ENCODE results near the gene MRPS18A.
"Not testable (repeated sequence)": the region's sequence is repeated elsewhere in the genome, so short reads cannot be mapped to it uniquely, and the experiment has no call there.

MRPS18A gene

GRCh38 chr6:43669050-43669921 lies 18.3 kb downstream of the MRPS18A start:
- DNase-seq = no peak

- DNase-seq = peak; percentile 21
These were observed 19.2 kb downstream of the MRPS18A start for GRCh38 chr6:43668151-43669028.

DNA sequence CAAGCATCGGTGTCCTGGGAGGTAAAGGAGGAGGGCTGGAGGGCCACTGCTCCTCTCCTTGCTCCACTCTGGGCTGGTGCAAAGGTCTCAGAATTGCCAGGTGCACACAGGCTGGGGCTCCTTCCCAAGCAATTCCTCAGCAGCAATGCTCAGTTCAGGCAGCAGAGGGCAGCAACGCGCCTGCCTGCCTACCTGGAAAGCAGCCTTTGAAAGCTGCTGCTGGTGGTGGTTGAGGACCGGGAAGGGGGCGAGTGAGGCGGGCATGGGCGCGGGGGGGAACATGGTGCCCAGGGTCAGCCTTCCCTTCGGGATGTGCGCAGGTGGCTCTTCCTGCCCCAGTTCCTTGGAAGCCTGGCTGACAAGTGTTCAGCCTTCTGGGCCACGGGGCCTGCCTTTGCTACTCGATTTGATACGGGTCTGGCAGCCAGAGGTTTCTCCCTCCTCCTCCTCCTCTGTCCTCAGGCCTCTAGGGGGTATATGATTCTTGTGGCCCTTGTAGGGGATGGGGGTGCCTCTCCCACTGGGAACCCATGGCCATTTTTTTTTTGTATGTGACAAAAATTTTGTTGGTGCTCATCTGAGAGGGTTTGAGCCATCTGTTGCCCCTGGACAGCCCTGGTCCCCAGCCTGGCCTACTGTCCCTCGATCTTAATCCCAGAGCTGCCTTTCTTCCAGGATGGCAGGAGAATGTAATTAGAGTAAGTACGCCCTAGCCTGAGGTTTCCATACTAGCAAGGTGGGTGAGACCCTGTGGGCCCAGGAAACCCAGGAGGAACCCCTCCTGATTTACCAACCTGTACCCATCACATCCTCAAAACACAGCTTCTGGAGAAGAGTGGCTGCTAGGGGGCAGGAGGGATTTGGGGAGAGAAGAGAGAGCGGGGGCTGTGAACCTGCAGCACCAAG lies 20.1 kb downstream of the MRPS18A start:
- peak; percentile 72 for DNase-seq

GRCh38 chr6:43666196-43666920 lies 21.2 kb downstream of the MRPS18A start:
- no peak for DNase-seq

GRCh38 chr6:43665376-43665775 lies 22.2 kb downstream of the MRPS18A start:
- DNase-seq = no peak

DNA sequence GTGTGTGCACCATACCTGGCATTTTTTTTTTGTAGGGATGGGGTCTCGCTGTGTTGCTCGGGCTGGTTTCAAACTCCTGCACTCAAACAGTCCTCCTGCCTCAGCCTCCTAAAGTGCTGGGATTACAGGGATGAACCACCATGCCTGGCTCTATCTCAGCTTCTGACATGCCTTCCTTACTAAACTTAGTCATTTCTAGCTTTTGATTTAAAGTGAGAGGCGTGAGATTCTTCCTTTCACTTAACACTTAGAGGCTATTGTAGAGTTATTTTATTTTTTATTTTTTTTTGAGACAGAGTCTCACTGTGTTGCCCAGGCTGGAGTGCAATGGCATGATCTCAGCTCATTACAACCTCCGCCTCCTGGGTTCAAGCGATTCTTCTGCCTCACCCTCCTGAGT lies 24.6 kb downstream of the MRPS18A start:
- not testable (repeated sequence) for DNase-seq

- DNase-seq = no peak
These were observed 29.4 kb downstream of the MRPS18A start for GRCh38 chr6:43658161-43658560.

- DNase-seq = no peak
These were observed 30.3 kb downstream of the MRPS18A start for GRCh38 chr6:43657221-43657802.

DNA sequence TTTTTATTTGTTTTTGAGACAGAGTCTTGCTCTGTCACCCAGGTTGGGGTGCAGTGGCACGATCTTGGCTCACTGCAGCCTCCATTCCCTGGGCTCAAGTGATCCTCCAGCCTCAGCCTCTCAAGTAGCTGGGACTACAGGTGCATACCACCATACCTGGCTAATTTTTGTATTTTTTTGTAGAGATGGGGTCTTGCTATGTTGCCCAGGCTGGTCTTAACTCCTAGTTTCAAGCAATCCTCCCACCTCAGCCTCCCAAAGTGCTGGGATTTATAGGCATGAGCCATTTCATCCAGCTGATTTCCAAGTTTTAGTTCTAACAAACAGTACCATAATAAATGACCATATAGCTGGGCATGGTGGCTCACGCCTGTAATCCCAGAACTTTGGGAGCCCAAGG lies 34.8 kb downstream of the MRPS18A start:
- DNase-seq = not testable (repeated sequence)

DNA sequence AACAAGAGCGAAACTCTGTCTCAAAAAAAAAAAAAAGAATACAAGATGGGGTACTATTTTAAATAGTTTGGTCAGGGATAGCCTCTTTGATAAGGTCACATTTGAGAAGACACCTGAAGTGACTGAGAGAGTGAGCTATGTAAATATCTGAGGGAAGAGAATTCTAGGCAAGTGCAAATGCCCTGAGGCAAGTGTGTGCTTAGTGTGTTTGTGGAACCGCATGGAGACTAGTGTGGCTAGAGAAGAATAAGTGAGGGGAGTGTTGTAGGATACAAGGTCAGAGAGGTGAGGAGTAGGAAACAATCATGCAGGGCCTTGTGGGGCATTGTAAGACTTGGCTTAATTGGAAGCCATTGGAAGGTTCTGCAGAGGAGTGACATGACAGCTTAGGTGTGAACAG lies 39.3 kb downstream of the MRPS18A start:
- no peak for DNase-seq

- DNase-seq = no peak
These were observed 40.0 kb downstream of the MRPS18A start for GRCh38 chr6:43647613-43648012.

- no peak for DNase-seq
These were observed 42.0 kb downstream of the MRPS18A start for GRCh38 chr6:43645613-43645964.

GRCh38 chr6:43644940-43645612 lies 42.5 kb downstream of the MRPS18A start, which contains the start of gene RSPH9:
TSS of gene RSPH9 (plus strand) at chr6:43645036. CDS start at chr6:43645099, 63 bp downstream.
- DNase-seq = peak; percentile 42

DNA sequence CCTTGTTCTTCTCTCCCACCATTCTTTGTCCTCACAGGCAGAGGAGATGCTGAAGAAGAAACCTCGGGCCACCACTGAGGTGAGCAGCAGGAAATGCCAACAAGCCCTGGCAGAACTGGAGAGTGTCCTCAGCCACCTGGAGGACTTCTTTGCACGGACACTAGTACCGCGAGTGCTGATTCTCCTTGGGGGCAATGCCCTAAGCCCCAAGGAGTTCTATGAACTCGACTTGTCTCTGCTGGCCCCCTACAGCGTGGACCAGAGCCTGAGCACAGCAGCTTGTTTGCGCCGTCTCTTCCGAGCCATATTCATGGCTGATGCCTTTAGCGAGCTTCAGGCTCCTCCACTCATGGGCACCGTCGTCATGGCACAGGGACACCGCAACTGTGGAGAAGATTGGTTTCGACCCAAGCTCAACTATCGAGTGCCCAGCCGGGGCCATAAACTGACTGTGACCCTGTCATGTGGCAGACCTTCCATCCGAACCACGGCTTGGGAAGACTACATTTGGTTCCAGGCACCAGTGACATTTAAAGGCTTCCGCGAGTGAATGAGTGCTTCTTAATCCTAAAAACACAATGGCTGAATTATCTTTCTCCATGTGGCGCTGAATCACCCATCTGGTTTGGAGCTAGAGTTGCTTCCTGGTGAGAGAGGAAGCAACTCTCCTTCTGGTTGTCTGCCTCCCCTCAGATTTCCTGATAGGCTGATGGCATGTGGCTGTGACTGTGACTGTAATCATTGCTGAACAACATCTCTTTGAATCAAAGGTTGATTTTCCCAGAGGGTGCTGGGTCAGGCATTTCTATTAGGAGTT lies 47.4 kb downstream of the MRPS18A start:
- no peak for DNase-seq

DNA sequence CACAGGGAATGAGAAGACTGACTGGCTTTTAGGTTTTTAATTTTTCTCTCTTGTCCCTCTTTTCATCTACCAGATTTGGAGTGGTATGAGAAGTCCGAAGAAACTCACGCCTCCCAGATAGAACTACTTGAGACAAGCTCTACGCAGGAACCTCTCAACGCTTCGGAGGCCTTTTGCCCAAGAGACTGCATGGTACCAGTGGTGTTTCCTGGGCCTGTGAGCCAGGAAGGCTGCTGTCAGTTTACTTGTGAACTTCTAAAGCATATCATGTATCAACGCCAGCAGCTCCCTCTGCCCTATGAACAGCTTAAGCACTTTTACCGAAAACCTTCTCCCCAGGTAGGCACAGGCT lies 51.3 kb downstream of the MRPS18A start:
- DNase-seq = no peak

DNA sequence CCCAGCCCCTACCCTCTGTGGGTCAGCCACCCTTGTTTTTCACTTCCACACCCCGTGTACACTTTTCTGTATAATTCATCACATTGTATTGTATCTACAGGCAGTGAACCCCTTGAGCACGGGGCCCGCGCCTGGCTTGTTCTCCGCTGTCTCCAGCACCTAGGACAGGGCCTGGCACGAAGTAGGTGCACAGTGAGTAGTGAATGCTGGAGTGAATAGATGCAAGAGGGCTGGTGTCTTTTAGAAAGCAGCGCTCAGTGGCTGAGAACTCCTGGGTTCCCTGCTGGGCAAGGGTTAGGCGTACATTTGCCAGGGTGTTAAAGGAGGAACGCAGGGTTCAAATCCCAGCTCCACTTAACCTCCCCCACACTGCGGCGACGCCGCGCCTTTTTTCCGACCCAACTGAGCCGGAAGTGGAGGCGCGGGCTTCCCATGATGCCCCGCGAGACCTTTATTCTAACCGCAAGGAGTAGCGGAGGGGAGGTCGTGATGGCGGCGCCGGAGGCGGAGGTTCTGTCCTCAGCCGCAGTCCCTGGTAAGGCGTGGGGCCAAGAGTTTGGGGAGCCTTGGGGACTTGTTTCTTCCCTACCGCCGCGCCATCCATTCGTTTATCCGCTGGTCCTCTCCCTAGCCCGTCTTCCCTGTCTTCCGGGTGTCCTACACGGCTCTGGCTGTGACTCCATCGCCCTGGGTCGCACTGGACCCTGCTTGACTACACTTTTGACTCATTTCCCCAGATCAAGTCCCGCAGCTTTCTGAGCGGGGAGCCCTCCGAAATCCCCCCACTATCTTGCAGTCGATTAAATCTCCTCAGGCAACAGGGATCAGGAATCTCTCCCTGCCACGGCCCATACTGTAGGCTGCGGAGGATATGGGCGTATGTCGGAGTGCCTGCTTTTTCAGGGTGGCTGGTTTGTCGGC lies 51.9 kb downstream of the MRPS18A start, which contains the start of gene MAD2L1BP:
Gene MAD2L1BP, plus strand, starts transcription at position 454 of the 921 bp plus-strand sequence. Its CDS starts 36 bp downstream, at position 490.
- peak; percentile 84 for DNase-seq

DNA sequence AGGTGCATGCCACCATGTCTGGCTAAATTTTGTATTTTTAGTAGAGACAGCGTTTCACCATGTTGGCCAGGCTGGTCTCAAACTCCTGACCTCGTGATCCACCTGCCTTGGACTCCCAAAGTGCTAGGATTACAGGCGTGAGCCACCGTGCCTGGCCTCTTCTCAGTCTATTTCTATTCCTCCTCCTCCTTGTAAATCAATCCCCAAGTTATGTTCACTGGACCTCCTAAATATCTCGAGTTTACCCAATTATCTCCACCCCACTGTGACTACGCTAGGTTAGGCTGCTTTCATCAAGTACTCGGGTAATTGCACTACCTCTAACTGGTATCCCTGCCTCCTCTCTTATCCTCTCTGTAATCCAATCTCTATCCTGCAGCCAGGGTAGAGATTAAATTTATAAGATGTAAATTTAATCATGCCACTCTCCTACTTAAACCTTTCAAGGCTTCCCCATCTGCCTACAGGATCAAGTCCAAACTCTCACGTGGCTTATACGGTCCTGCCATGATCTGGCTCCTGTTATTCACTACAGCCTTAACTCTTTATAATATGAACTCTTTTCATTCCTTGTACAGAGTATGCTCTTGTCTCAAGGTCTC lies 52.8 kb downstream of the MRPS18A start:
- no peak for DNase-seq

GRCh38 chr6:43633002-43633401 lies 54.6 kb downstream of the MRPS18A start:
- not testable (repeated sequence) for DNase-seq

Data from activated effector memory CD4-positive, alpha-beta T cell treated with Interleukin-2 at 50 U/mL for 16 hours (primary cell).